ENCODE measurements around the gene CAMKMT. TPM values are rescaled to one million over a fixed set of nuclear protein-coding genes. Genes with fewer than 3 reads are reported as not detected.

Gene CAMKMT
- total RNA-seq, 2 experiments from 2014 or later = 11.9 to 13.9 TPM

- CTCF ChIA-PET = interaction anchor here (0.6 kb wide), 1 partner anchor 356 kb away, joined by 3 read pairs; no protein-coding TSS in a partner anchor
- POLR2A ChIA-PET = no interaction called here
These were observed 383.5 kb downstream of the CAMKMT start for GRCh38 chr2:44744961-44745892.

DNA sequence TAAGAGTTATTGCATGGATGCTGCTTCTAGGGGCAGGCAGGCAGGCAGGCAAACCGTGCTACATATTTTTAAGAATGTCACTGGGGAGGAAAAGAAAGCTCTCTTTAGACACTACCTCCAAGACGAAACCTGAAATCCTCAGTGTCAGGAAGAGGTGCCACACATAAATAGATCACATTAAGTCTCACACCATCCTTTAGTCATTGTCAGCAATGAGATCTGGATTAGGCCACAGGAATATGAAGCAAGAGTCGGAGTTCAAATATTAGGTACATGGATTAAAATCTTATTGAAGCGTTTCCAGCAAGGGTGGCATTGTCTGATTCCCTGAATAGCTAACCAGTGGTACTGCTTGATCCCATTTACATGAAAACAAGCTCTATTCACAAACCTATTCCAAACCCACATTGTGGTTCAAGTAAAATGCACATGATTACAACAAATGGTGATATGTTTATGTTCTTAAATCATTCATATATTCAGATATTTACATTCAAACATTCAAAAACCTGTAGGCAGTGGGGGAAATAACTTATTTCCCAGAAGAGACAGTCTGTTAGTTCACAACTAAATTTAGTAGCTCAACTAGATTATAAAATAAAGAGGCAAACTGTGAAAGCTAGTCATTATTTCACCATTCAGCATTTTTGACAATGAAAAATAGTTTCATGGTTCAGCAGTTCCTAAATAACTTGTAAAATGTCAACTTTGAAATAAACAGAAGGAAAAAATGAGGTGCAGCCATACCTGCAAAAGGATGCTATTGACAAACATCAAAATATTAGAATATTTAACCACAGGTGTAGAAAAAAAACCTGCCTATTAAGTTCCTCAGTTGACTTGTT is 384.4 kb downstream of the CAMKMT start:
- ChIA-PET CTCF (no interaction called here), POLR2A (no interaction called here)
- H3K4me3 Mint-ChIP-seq = no peak overlapping the region
- no peak overlapping the region for H3K27ac Mint-ChIP-seq
- H3K4me1 ChIP-seq (ENCODE audit: insufficient read depth, low read length) = no peaks in the 10 kb centered on the region
- no peaks in the 10 kb centered on the region for H3K4me1 Mint-ChIP-seq (ENCODE audit: low read depth)
- ATAC-seq (ENCODE audit: poor library complexity) (no peak), DNase-seq (no peak)
- no peak overlapping the region for H3K27ac ChIP-seq (ENCODE audit: low read depth in 1 of 2, low read length in 2 of 2)
- no peaks in the 10 kb centered on the region for H3K27me3 ChIP-seq (ENCODE audit: control insufficient read depth in 1 of 2, insufficient read depth in 2 of 2, low read length in 2 of 2)
- no peak overlapping the region for H3K4me3 ChIP-seq (ENCODE audit: low read length)
- no peaks in the 10 kb centered on the region for H3K36me3 ChIP-seq (ENCODE audit: insufficient read depth, low read length)
- intact Hi-C loops (cut with DNase I, micrococcal nuclease) = no loop called here
- H3K9me3 Mint-ChIP-seq = no peaks in the 10 kb centered on the region
- peaks cover 46% of the 10 kb centered on the region for H3K36me3 Mint-ChIP-seq (ENCODE audit: low read depth)
- H3K27me3 Mint-ChIP-seq = no peaks in the 10 kb centered on the region
- H3K9me3 ChIP-seq (ENCODE audit: control insufficient read depth in 1 of 2, insufficient read depth in 1 of 2, low read length in 2 of 2) = no peaks in the 10 kb centered on the region
- TF ChIP-seq CTCF (IDR thresholded peaks at IDR 0.05) = no peak

More at GRCh38 chr2:44744961-44745892, 383.5 kb downstream of the CAMKMT start:
- Histone ChIP-seq H3K27ac (ENCODE audit: low read depth in 1 of 2, low read length in 2 of 2) (no peak overlapping the region), H3K27me3 (ENCODE audit: control insufficient read depth in 1 of 2, insufficient read depth in 2 of 2, low read length in 2 of 2) (no peaks in the 10 kb centered on the region), H3K4me1 (ENCODE audit: insufficient read depth, low read length) (no peaks in the 10 kb centered on the region), H3K36me3 (ENCODE audit: insufficient read depth, low read length) (no peaks in the 10 kb centered on the region), H3K9me3 (ENCODE audit: control insufficient read depth in 1 of 2, insufficient read depth in 1 of 2, low read length in 2 of 2) (no peaks in the 10 kb centered on the region), H3K4me3 (ENCODE audit: low read length) (no peak overlapping the region)
- no peaks in the 10 kb centered on the region for H3K27me3 Mint-ChIP-seq
- H3K4me3 Mint-ChIP-seq = no peak overlapping the region
- H3K36me3 Mint-ChIP-seq (ENCODE audit: low read depth) = peaks cover 45% of the 10 kb centered on the region
- no peaks in the 10 kb centered on the region for H3K9me3 Mint-ChIP-seq
- DNase-seq = no peak
- no peak for TF ChIP-seq CTCF (IDR thresholded peaks at IDR 0.05)
- H3K27ac Mint-ChIP-seq = no peak overlapping the region
- intact Hi-C loops (cut with DNase I, micrococcal nuclease) = no loop called here
- no peak for ATAC-seq (ENCODE audit: poor library complexity)
- H3K4me1 Mint-ChIP-seq (ENCODE audit: low read depth) = no peaks in the 10 kb centered on the region

DNA sequence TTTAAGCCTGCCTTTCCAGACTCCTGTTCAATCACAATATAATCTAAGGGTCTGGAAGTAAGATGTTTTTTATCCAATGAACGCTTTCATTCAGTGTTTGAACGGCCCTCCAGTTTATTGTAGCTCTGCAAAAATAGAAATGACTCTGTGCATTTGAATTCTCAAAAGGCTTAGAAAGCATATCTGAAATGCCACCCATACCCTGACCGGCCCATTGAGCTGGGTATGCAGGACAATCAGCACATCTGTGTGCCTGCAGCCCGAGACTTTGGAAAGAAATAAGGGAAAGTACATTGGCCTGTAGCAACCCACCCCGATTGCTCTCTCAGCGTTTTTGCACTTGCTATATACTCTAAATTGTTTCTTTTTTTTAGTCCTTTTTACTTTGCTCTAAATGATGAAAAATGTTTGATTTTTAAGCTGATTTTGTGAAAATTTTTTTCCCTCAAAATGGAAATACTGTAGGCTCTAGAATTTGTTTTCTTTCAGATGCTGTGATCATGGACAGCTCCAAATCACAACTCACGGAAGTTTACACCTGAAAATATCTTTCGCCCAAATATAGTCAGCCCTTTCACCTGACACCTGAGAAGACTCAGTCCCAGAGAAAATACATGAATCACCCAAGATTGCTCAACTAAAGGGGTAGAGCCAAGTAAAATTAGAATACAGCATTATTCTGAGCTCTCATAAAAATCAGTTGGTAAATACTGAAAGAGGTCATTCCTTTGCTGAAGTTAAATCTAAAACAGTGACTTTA is 385.3 kb downstream of the CAMKMT start:
- Histone ChIP-seq H3K27me3 (ENCODE audit: control insufficient read depth in 1 of 2, insufficient read depth in 2 of 2, low read length in 2 of 2) (no peaks in the 10 kb centered on the region), H3K4me3 (ENCODE audit: low read length) (no peak overlapping the region), H3K27ac (ENCODE audit: low read depth in 1 of 2, low read length in 2 of 2) (no peak overlapping the region), H3K36me3 (ENCODE audit: insufficient read depth, low read length) (no peaks in the 10 kb centered on the region), H3K9me3 (ENCODE audit: control insufficient read depth in 1 of 2, insufficient read depth in 1 of 2, low read length in 2 of 2) (no peaks in the 10 kb centered on the region), H3K4me1 (ENCODE audit: insufficient read depth, low read length) (no peaks in the 10 kb centered on the region)
- intact Hi-C loops (cut with DNase I, micrococcal nuclease) = no loop called here
- POLR2A ChIA-PET = no interaction called here
- H3K4me1 Mint-ChIP-seq (ENCODE audit: low read depth) = no peaks in the 10 kb centered on the region
- no peaks in the 10 kb centered on the region for H3K27me3 Mint-ChIP-seq
- ATAC-seq (ENCODE audit: poor library complexity) (no peak), DNase-seq (no peak)
- H3K9me3 Mint-ChIP-seq = no peaks in the 10 kb centered on the region
- H3K27ac Mint-ChIP-seq = no peak overlapping the region
- no peak overlapping the region for H3K4me3 Mint-ChIP-seq
- CTCF ChIA-PET = no interaction called here
- peaks cover 46% of the 10 kb centered on the region for H3K36me3 Mint-ChIP-seq (ENCODE audit: low read depth)
- TF ChIP-seq CTCF (IDR thresholded peaks at IDR 0.05) = no peak
